Lower lobe of right lung (tissue), 2 donors: Measurements from ENCODE around the gene BGN. TPM values are rescaled to one million over a fixed set of nuclear protein-coding genes. Genes with fewer than 3 reads are reported as not detected.
A peak's percentile ranks its signal among the peaks of the same experiment; 100 is the strongest.

Source experiments
- ATAC-seq, 2 donors: fragments of 200-7000 bp; cut with Tn5 transposase; one replicate each; pipeline ENCODE4 v1.9.1; 2020 to 2022; ENCODE audit warnings: mild to moderate bottlenecking in 2 of 2, moderate library complexity in 2 of 2
- DNase-seq: peaks from one replicate; pipeline ENCODE4 v3.0.0-alpha.2; 2020
- H3K27ac ChIP-seq: fragments of 200-600 bp; one replicate; pipeline ENCODE4 v1.8.0; 2022
- H3K27me3 ChIP-seq: fragments of 200-600 bp; one replicate; pipeline ENCODE4 v1.8.0; 2022; ENCODE audit warnings: low read depth
- H3K36me3 ChIP-seq: fragments of 200-600 bp; one replicate; pipeline ENCODE4 v1.8.0; 2022; ENCODE audit warnings: mild to moderate bottlenecking
- H3K4me1 ChIP-seq: fragments of 200-600 bp; one replicate; pipeline ENCODE4 v1.8.0; 2022
- H3K4me3 ChIP-seq: fragments of 200-600 bp; one replicate; pipeline ENCODE4 v1.8.0; 2022; ENCODE audit warnings: mild to moderate bottlenecking
- H3K9me3 ChIP-seq: fragments of 200-600 bp; one replicate; pipeline ENCODE4 v1.8.0; 2022
- intact Hi-C: fragments of 100-400 bp; cut with DNase I; formaldehyde crosslinking; loops from one replicate; pipeline ENCODE4 v1.11.0; 2022
- total RNA-seq: library from RNA; stranded (reverse); fragmentation: NEBNext Ultra II Directional; extraction: Animal tissue kit (Norgen Biotek cat#: 25700); gene quantifications from one replicate; pipeline ENCODE4 v1.2.1, GENCODE V29; 2021
- TF ChIP-seq, protein P1 (sequence below): fragments of 200-600 bp; IDR thresholded peaks from one replicate; pipeline ENCODE4 v1.8.0; 2022; ENCODE audit warnings: antibody characterized with exemption, mild to moderate bottlenecking
- donor health status: DM: no; HTN: yes; CAD: no; lungs with severe emphysema.

Gene BGN
- total RNA-seq, 1 donor from 2014 or later, result 157 TPM

DNA sequence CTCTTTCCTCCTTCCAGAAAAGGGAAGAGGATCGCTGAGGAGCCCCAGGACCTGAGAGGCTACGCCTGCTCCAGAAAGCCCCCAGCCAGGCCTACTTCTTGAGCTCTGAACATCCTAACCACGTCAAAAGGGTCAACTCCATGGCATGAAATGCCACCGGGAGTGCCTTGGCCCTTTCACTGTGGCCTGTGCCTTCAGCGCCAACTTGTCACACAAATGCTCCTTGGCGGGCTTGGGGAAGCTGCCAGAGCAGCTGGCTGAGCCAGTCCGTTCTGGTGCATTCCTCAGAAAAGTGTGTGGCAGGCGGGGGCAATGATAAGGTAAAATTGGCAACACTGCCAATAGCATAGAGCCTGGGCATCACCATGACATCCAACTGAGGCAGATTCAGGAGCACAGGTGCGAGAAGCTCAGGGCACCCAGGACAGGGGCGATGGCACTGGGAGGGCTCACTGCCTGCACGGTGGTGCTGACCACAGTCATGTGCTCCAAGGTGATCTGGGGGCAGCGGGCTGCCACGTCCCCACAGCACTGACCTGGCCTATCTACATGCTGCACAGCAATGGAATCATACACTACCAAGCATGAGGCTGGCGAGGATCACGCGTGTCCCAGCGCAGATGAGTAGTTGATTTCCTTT is 36.8 kb upstream of the BGN start:
- TF ChIP-seq, protein P1, sequence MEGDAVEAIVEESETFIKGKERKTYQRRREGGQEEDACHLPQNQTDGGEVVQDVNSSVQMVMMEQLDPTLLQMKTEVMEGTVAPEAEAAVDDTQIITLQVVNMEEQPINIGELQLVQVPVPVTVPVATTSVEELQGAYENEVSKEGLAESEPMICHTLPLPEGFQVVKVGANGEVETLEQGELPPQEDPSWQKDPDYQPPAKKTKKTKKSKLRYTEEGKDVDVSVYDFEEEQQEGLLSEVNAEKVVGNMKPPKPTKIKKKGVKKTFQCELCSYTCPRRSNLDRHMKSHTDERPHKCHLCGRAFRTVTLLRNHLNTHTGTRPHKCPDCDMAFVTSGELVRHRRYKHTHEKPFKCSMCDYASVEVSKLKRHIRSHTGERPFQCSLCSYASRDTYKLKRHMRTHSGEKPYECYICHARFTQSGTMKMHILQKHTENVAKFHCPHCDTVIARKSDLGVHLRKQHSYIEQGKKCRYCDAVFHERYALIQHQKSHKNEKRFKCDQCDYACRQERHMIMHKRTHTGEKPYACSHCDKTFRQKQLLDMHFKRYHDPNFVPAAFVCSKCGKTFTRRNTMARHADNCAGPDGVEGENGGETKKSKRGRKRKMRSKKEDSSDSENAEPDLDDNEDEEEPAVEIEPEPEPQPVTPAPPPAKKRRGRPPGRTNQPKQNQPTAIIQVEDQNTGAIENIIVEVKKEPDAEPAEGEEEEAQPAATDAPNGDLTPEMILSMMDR, result no peak
- no peaks in the 10 kb centered on the region for H3K4me1 ChIP-seq
- DNase-seq, result no peak
- H3K27ac ChIP-seq, result no peak overlapping the region
- no peaks in the 10 kb centered on the region for H3K9me3 ChIP-seq
- H3K27me3 ChIP-seq, result no peaks in the 10 kb centered on the region
- intact Hi-C loops, result no loop called here
- no peak for ATAC-seq
- H3K36me3 ChIP-seq, result peaks cover 6% of the 10 kb centered on the region
- no peak overlapping the region for H3K4me3 ChIP-seq

DNA sequence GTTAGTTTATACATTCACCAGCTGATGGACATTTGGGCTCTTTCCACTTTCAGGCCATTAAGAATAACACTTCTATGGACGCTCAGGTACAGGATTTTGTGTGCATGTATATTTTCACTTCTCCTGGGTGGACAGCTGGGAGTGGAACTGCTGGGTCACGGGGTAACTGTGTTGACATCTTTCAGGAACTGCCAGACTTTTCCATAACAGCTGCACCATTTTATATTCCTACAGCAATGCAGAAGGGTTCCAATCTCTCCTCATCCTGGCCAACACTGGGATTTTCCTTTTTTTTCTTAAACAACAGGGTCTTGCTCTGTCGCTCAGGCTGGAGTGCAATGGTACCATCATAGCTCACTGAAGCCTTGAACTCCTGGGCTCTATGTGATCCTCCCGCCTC is 36.3 kb upstream of the BGN start:
- Histone ChIP-seq H3K4me1 (no peaks in the 10 kb centered on the region), H3K4me3 (no peak overlapping the region), H3K27ac (no peak overlapping the region), H3K9me3 (no peaks in the 10 kb centered on the region), H3K27me3 (no peaks in the 10 kb centered on the region), H3K36me3 (peaks cover 5% of the 10 kb centered on the region)
- TF ChIP-seq, protein P1, result no peak
- DNase-seq (no peak), ATAC-seq (no peak)
- intact Hi-C loops, result no loop called here

DNA sequence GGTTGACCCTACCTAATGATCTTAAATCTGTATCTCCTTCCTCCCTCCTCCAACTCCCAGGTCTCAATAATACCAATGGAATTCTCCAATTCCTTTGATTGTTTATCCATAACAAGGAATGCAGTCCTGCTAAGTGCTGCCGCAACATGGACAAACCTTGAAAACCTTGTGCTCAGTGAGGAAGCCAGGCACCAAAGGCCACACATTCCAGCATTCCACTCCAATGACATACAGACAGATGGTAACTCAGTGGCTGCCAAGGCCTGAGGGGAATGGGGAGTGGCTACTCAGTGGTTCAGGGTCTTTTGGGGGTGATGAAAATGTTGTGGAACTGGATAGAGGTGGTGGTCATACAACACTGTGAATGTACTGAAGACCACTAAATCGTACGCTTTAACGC is 34.8 kb upstream of the BGN start:
- ATAC-seq, result no peak
- Histone ChIP-seq H3K4me1 (no peaks in the 10 kb centered on the region), H3K27ac (no peak overlapping the region)

DNA sequence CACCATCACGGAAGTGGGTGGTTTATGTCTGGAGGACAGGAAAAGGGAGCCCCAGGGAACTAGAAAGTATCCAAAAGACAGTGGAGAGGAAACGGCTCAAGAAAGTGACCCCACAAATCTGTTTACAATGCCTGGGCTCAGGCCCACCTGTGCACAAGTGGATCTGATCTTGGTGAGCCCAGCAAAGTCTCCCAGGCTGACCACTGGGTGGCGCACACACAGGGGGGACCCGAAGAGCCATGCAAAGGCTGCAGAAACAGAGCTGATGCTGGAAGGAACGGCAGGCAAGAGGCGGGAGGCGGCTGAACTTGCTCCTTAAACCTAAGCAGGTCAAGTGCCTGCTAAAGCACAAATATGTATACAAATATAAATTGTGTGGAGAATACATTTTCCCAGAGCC is 34.0 kb upstream of the BGN start:
- intact Hi-C loops, result no loop called here
- Histone ChIP-seq H3K9me3 (no peaks in the 10 kb centered on the region), H3K4me3 (no peak overlapping the region), H3K27ac (no peak overlapping the region), H3K36me3 (peaks cover 5% of the 10 kb centered on the region), H3K4me1 (no peaks in the 10 kb centered on the region), H3K27me3 (no peaks in the 10 kb centered on the region)
- DNase-seq, result peak; percentile 52
- ATAC-seq, result peak in 1 of 2 donors; percentile 61
- TF ChIP-seq, protein P1, result peak; percentile 59

More for the DNA sequence above, 34.8 kb upstream of the BGN start:
- Histone ChIP-seq H3K36me3 (peaks cover 5% of the 10 kb centered on the region), H3K27me3 (no peaks in the 10 kb centered on the region), H3K4me3 (no peak overlapping the region), H3K9me3 (no peaks in the 10 kb centered on the region)
- no peak for DNase-seq
- intact Hi-C loops, result no loop called here
- TF ChIP-seq, protein P1, result no peak

DNA sequence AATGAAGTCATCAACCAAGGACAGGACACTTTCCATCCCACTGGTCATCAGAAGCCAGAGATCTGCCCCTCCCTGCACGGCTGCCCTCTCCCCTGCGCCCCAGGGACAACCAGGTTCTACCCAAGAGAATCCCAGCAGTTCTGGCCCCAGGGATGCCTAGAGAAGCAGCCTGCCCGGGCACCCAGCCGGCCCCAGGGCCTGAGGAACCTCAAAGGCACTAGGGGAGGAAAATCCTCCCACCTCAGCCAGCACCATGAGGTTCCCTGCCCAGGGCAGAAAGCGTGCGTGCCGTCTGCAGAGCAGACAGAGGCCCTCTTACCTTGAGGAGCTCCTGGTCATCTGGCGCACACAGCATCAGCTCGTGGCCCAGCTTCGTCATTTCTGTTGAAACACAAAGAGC is 32.5 kb upstream of the BGN start:
- ATAC-seq, result no peak
- intact Hi-C loops, result no loop called here
- no peak overlapping the region for H3K27ac ChIP-seq
- H3K27me3 ChIP-seq, result no peaks in the 10 kb centered on the region
- no peaks in the 10 kb centered on the region for H3K36me3 ChIP-seq
- no peak for DNase-seq
- no peaks in the 10 kb centered on the region for H3K4me1 ChIP-seq
- H3K4me3 ChIP-seq, result no peak overlapping the region
- TF ChIP-seq, protein P1, result no peak
- H3K9me3 ChIP-seq, result no peaks in the 10 kb centered on the region
